Activated naive CD4-positive, alpha-beta T cell treated with anti-CD3 and anti-CD28 coated beads, Interleukin-2, amount 10 ng/mL, durations not matched to agents 5 hours and 36 hours (primary cell): ENCODE data around the gene TPRA1. TPM values are rescaled to one million over a fixed set of nuclear protein-coding genes. Genes with fewer than 3 reads are reported as not detected.

Experiments
- microRNA-seq: library from miRNA; unstranded; fragments of <30 nt; microRNA quantifications from one replicate; pipeline ENCODE4 v1.2.0, GENCODE V29; 2022; ENCODE audit warnings: borderline microRNAs expressed, borderline replicate concordance
- total RNA-seq, 2 experiments: library from RNA; stranded (reverse); gene quantifications; one replicate each; pipeline ENCODE4 v1.2.3, GENCODE V29; 2021

Gene TPRA1
- 10 to 100 TPM; 22.3 to 22.8 TPM for total RNA-seq

GRCh38 chr3:127590593-127591465 is at the start of gene TPRA1:
Gene TPRA1 (minus strand): TSS chr3:127590733. CDS start chr3:127580146, 10,587 bp downstream.

GRCh38 chr3:127628788-127629466 is 38.4 kb upstream of the TPRA1 start, which contains the start of gene PODXL2:
Gene PODXL2 (plus strand): TSS chr3:127629185. CDS start chr3:127629220, 35 bp downstream.

Small RNA genes lying within 50 kb of the gene (microRNA-seq; reads per million reads assigned to microRNA genes)
- gene MIR6825 (not detected), gene MIR7976 (not detected)

Other genes with a start within 250 kb of the TPRA1 start
- 100 to 1,000 TPM in 1 of 2 experiments, 10 to 100 TPM in 1; 93.2 to 111 TPM for gene MCM2, start 7.7 kb upstream of the TPRA1 start, total RNA-seq
- gene PODXL2, start 38.5 kb upstream of the TPRA1 start, total RNA-seq, result 1 to 10 TPM; 2.5 to 2.8 TPM
- gene ABTB1, start 82.2 kb upstream of the TPRA1 start, total RNA-seq, result 10 to 100 TPM; 42.6 to 43.2 TPM
- under 1 TPM; 0.19 to 0.78 TPM for gene MGLL, start 231.8 kb upstream of the TPRA1 start, total RNA-seq